ENCODE measurements around the gene IGSF9.

DNA sequence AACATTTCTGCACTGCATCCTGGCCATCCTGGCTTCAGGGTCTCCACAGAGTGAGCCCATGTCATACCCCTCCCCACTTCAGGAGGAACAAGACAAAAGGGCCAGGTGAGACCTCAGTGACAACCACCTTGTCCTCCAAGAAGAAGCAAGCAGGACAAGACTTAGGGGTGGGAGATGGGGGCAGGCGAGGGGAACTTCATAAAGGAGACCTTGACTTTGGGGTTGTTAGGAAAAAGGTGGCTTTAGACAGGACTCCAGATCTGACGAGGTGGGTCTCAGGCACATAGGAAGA, 32.6 kb upstream of the IGSF9 start:
- TF ChIP-seq EP300 (IDR thresholded peaks at IDR 0.05) (no peak), CTCF (IDR thresholded peaks at IDR 0.05) (no peak), POLR2A (IDR thresholded peaks at IDR 0.05; ENCODE audit: low read depth) (no peak)
